Kidney (tissue), 14 donors: ENCODE results near the gene IMPG2. TPM values are rescaled to one million over a fixed set of nuclear protein-coding genes. Genes with fewer than 3 reads are reported as not detected.

Source experiments
- DNase-seq, 5 donors: peaks; one replicate each; pipeline ENCODE4 v3.0.0-alpha.2; 2013 to 2020
- FAIRE-seq: peaks from 2 replicates; lab custom pipeline; 2012; peaks lifted over from hg19 to GRCh38; lab: Jason Lieb, UNC
- H3K27ac ChIP-seq, 2 donors: one replicate each; pipeline ENCODE4 v1.7.0; 2013; ENCODE audit warnings: low read depth in 2 of 2, low read length in 2 of 2, inconsistent platforms in 1 of 2
- H3K27me3 ChIP-seq: one replicate; pipeline ENCODE4 v1.7.1; 2013; ENCODE audit warnings: low read length, inconsistent platforms; ENCODE audit not compliant: control insufficient read depth, insufficient read depth
- H3K36me3 ChIP-seq, 3 donors: one replicate each; pipeline versions ENCODE4 v1.7.0 to v1.7.1; 2013; ENCODE audit warnings: low read length in 3 of 3, control low read depth in 1 of 3, inconsistent platforms in 1 of 3; ENCODE audit not compliant: insufficient read depth in 3 of 3, control insufficient read depth in 2 of 3
- H3K4me1 ChIP-seq, 3 donors: one replicate each; pipeline versions ENCODE4 v1.7.0 to v1.7.1; 2013; ENCODE audit warnings: low read length in 3 of 3, inconsistent platforms in 1 of 3, low read depth in 1 of 3; ENCODE audit not compliant: control insufficient read depth in 2 of 3, insufficient read depth in 2 of 3
- H3K4me3 ChIP-seq, 3 donors: one replicate each; pipeline versions ENCODE4 v1.7.0 to v1.8.1; 2013; ENCODE audit warnings: low read length in 3 of 3, control low read depth in 1 of 3, inconsistent platforms in 1 of 3
- H3K9ac ChIP-seq, 3 donors: one replicate each; pipeline versions ENCODE4 v1.7.0 to v1.7.1; 2013; ENCODE audit warnings: low read length in 3 of 3, control low read depth in 1 of 3, inconsistent platforms in 1 of 3
- H3K9me3 ChIP-seq, 3 donors: one replicate each; pipeline versions ENCODE4 v1.7.0 to v1.7.1; 2013; ENCODE audit warnings: low read length in 3 of 3, control low read depth in 1 of 3, inconsistent platforms in 1 of 3; ENCODE audit not compliant: control insufficient read depth in 2 of 3, insufficient read depth in 1 of 3
- intact Hi-C: fragments of 100-400 bp; cut with DNase I; formaldehyde crosslinking; loops from one replicate; pipeline ENCODE4 v1.11.1; 2022
- polyA plus RNA-seq: library from polyadenylated mRNA; stranded (reverse); fragments of 350-450 nt; fragmentation: Illumina TruSeq; extraction: RNeasy Lipid Tissue Mini Kit (QIAGEN cat#74804); gene quantifications from one replicate; pipeline ENCODE4 v1.2.3, GENCODE V29; 2014; ENCODE audit warnings: low read depth, low replicate concordance; ENCODE audit not compliant: insufficient read depth
- total RNA-seq: library from RNA; stranded (reverse); fragmentation: NEBNext Ultra II Directional; extraction: Animal tissue kit (Norgen Biotek cat#: 25700); gene quantifications from one replicate; pipeline ENCODE4 v1.2.1, GENCODE V29; 2021
- TF ChIP-seq, protein P1 (sequence below): IDR thresholded peaks from 3 replicates; pipeline ENCODE4 v1.5.1; 2012; ENCODE audit warnings: mild to moderate bottlenecking, moderate library complexity, borderline replicate concordance; ENCODE audit not compliant: insufficient read depth; ENCODE audit errors: extremely low read depth
- donor health status: control.
- donor health status: control.
- donor health status: control.
- donor health status: control.
- donor health status: control.
- donor health status: DM: yes; HTN: yes; CAD: no.
- donor health status: Normal renal cell carcinoma (clear cell type).

Gene IMPG2
- total and polyA plus RNA-seq, 2 donors from 2014 or later: 0.15 to 0.85 TPM

DNA sequence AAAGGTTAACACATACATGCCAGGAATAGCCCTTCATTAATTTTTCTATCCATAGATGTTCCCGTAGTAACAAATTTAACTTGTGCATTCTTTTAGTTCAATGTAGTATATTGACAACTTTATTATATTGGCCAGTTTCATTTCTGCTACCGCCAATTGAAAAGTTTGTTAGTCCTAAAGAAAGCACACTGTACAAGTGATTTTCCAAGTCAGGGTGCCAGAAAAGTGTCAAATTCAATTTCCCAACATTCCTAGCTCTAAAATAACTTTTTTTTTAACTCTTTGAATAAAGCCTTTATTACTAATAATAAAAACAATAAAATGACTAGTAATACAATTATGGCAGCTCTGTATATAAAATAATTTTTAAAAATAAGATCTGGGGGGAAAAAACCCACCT, 68.9 kb downstream of the IMPG2 start:
- H3K4me3 ChIP-seq: no peak overlapping the region
- TF ChIP-seq, protein P1, sequence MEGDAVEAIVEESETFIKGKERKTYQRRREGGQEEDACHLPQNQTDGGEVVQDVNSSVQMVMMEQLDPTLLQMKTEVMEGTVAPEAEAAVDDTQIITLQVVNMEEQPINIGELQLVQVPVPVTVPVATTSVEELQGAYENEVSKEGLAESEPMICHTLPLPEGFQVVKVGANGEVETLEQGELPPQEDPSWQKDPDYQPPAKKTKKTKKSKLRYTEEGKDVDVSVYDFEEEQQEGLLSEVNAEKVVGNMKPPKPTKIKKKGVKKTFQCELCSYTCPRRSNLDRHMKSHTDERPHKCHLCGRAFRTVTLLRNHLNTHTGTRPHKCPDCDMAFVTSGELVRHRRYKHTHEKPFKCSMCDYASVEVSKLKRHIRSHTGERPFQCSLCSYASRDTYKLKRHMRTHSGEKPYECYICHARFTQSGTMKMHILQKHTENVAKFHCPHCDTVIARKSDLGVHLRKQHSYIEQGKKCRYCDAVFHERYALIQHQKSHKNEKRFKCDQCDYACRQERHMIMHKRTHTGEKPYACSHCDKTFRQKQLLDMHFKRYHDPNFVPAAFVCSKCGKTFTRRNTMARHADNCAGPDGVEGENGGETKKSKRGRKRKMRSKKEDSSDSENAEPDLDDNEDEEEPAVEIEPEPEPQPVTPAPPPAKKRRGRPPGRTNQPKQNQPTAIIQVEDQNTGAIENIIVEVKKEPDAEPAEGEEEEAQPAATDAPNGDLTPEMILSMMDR: no peak
- intact Hi-C loops: no loop called here
- FAIRE-seq: no peak
- no peaks in the 10 kb centered on the region for H3K9me3 ChIP-seq
- no peak overlapping the region for H3K9ac ChIP-seq
- H3K4me1 ChIP-seq: no peaks in the 10 kb centered on the region
- no peaks in the 10 kb centered on the region for H3K36me3 ChIP-seq
- H3K27ac ChIP-seq: no peak overlapping the region
- H3K27me3 ChIP-seq: no peaks in the 10 kb centered on the region
- DNase-seq: no peak

DNA sequence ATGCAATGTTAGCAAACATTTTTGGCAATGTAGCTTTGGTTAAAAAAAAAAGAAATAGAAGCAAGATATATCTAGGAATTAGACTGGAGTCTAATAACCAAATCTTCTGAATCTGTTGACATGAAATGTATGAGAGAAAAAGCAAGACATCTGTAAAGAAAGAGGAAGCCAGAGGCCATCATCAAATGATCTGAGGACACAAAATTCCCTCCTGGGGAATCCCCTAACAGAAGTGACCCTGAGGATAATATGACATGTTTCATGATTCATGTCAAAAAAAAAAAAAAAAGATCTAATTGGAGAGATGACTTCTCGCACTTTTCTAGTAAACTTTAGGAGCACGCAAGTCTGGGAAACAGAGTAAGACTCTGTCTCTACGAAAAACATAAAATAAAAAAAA, 70.9 kb downstream of the IMPG2 start:
- no peak overlapping the region for H3K9ac ChIP-seq
- intact Hi-C loops: no loop called here
- no peaks in the 10 kb centered on the region for H3K9me3 ChIP-seq
- H3K36me3 ChIP-seq: no peaks in the 10 kb centered on the region
- FAIRE-seq: no peak
- no peak overlapping the region for H3K4me3 ChIP-seq
- no peak for DNase-seq
- no peaks in the 10 kb centered on the region for H3K4me1 ChIP-seq
- H3K27ac ChIP-seq: no peak overlapping the region
- H3K27me3 ChIP-seq: no peaks in the 10 kb centered on the region
- TF ChIP-seq, protein P1: no peak

DNA sequence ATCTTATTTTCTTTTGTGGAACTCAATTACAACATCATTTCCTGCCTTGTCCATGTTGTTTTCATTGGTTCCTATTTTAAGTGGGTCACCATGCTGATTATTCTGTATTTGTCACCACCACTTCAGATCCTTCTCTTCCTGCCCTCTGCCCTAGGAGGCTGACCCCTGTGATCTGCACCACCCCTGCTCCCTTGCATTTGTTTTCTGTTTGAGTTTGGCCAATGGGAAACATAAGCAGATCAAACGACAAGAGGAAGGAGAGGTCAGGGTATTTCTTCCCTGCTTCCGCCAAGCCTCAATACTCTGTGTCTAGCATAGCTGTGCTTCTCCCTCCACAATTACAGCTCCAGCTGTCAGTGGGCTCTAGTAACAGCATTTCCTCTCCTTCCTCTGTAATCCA, 71.6 kb downstream of the IMPG2 start:
- intact Hi-C loops: no loop called here
- TF ChIP-seq, protein P1: no peak
- Histone ChIP-seq H3K9ac (no peak overlapping the region), H3K9me3 (no peaks in the 10 kb centered on the region), H3K36me3 (no peaks in the 10 kb centered on the region), H3K27ac (no peak overlapping the region), H3K4me1 (no peaks in the 10 kb centered on the region), H3K4me3 (no peak overlapping the region), H3K27me3 (no peaks in the 10 kb centered on the region)
- no peak for FAIRE-seq
- peak in 1 of 5 donors; percentile 33 for DNase-seq

DNA sequence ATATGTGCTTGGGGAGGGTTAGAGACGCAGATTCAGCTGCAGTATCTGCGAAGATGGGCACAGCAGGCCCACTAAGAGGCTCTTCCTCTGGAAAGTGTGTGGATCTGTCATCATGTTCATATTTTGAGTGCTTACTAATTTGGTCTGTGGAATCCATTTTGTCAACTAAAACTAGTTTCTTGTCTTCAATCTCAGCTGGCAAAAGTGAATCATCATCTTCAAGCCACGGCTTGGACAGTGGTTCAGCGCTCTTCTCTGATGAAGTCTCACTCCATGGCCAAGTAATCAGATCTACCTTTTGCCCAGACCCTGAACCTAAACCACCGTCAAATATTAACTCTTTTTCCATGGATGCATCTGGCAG, 76.2 kb downstream of the IMPG2 start:
- no peaks in the 10 kb centered on the region for H3K4me1 ChIP-seq
- no peaks in the 10 kb centered on the region for H3K36me3 ChIP-seq
- H3K27ac ChIP-seq: no peak overlapping the region
- no peaks in the 10 kb centered on the region for H3K27me3 ChIP-seq
- FAIRE-seq (no peak), DNase-seq (no peak)
- no peak overlapping the region for H3K9ac ChIP-seq
- intact Hi-C loops: no loop called here
- H3K9me3 ChIP-seq: no peaks in the 10 kb centered on the region
- no peak overlapping the region for H3K4me3 ChIP-seq
- TF ChIP-seq, protein P1: no peak
